Adipose tissue (tissue), 3 donors: Measurements from ENCODE around the gene RFT1. TPM values are rescaled to one million over a fixed set of nuclear protein-coding genes. Genes with fewer than 3 reads are reported as not detected.
A peak's percentile ranks its signal among the peaks of the same experiment; 100 is the strongest.

Experiments
- H3K27ac ChIP-seq: one replicate; pipeline ENCODE4 v1.5.1; 2013; ENCODE audit warnings: low read depth, low read length
- WGBS, 3 donors: extraction: QIAGEN DNeasy Blood & Tissue Kit; methylation state at CpG; one replicate each; pipeline ENCODE4 v1.1.7; 2013; 5-methylcytosine and 5-hydroxymethylcytosine counted together
- polyA plus RNA-seq, 3 donors: library from polyadenylated mRNA; stranded (reverse); fragments of 200-250 nt; gene quantifications; one replicate each; pipeline ENCODE4 v1.2.3, GENCODE V29; 2013
- donor health status: healthy with polysubstance abuse.
- donor health status: Bipolar disorder and iron deficiency.
- donor health status: healthy.

Gene RFT1
- polyA plus RNA-seq, 3 donors: 6.7 to 14.3 (median 10.0) TPM

DNA sequence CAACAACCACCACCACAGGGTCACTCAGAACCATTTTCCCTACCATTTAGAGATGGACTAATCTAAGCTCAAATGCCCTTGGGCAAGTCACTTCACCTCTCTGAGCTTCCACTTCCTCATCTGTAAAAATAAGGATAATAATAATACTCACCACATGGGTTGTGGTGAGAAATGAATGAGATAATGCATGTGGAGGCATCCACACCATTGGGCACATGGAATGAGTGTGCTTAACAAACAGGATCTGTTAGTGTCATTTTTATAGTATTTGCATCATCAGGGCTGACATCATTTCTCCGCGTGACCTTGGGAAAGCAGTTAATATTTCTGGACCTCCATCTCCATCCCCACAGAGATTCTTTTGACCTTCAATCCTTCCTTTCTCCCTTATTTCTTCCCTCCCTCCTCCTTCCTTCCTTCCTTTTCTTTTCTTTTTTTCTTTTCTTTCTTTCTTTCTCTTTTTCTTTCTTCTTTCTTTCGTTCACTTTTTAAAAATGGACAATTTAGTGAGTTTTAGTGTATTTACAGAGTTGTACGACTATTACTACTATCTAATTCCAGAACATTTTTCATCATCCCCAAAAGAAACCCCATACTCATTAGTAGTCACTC lies 7.7 kb upstream of the RFT1 start:
- no peak overlapping the region for H3K27ac ChIP-seq
- WGBS, 3 donors: 80 to 97% (median 87%) methylated on average over 4 of the region's 4 CpGs

DNA sequence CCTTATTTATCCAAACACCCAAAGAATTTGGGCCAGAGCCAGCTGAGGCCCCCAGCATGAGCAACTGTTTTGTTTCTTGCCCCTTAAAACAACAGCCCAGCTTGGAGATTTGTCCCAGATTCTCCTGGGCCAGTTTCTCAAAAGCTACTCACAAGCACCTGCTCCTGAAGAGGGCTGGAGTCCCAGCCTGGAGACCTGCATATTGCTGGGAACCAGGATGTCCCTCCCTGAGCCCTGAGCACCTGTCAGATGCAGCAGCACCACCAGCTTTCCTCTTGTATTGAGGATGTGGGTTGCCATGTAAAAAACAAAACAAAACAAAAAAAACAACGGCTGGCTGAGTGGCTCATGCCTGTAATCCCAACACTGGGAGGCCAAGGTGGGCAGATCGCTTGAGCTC lies 7.0 kb upstream of the RFT1 start:
- no peak overlapping the region for H3K27ac ChIP-seq
- WGBS, 3 donors: 68 to 76% (median 72%) methylated on average over 2 of the region's 2 CpGs

- no peak overlapping the region for H3K27ac ChIP-seq
- 16 to 31% (median 19%) methylated on average over 6 of the region's 6 CpGs for WGBS, 3 donors
These were observed 4.5 kb upstream of the RFT1 start for GRCh38 chr3:53134631-53135232.

- WGBS, 3 donors: 58 to 85% (median 84%) methylated on average over 5 of the region's 5 CpGs
- H3K27ac ChIP-seq: no peak overlapping the region
These were observed 2.1 kb upstream of the RFT1 start for GRCh38 chr3:53132347-53132746.

- H3K27ac ChIP-seq: peak overlapping the region; percentile 88
- 74 to 93% (median 93%) methylated on average over 4 of the region's 4 CpGs for WGBS, 3 donors
These were observed 861 bp upstream of the RFT1 start for GRCh38 chr3:53131096-53131495.

DNA sequence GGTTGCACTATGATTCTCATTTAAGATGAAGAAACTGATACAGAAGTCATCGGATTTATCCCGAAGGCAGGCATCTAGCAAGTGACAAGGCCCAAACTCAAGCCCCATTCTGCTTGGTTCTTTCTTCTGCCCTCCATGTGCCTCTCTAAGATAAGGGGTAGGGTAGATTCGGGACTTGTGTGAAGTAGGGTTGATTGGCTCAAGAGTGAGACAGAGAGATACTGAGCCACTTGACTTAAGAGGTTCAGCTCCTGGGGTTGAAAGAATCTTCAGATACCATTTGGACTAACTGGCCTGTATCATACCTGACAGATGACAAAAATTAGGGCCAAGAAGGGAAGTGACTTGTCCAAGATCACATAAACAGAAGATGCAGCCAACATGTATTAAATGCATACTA lies 891 bp downstream of the RFT1 start:
- 57 to 84% (median 70%) methylated on average over 3 of the region's 3 CpGs for WGBS, 3 donors
- H3K27ac ChIP-seq: no peak overlapping the region

DNA sequence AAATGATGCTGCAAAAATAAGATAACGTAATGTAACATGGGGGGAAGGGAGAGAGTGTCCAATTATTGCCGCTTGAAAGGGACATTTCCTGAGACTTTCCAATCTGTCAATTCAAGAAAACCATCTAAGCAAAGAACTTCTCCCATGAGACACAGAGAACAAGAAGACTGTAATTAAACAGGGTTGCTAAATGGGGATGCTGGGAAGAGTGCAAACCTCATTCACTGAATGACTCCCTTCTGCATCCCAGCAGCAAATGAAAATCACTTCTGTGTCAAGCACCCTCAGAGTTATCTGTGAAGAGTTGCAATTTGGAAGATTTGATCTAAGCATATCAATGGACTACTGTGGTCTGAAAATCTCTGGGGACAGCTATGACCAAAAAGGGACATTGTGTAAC lies 3.6 kb downstream of the RFT1 start:
- H3K27ac ChIP-seq: no peak overlapping the region
- WGBS, 3 donors: 87 to 92% (median 91%) methylated on average over 2 of the region's 2 CpGs

DNA sequence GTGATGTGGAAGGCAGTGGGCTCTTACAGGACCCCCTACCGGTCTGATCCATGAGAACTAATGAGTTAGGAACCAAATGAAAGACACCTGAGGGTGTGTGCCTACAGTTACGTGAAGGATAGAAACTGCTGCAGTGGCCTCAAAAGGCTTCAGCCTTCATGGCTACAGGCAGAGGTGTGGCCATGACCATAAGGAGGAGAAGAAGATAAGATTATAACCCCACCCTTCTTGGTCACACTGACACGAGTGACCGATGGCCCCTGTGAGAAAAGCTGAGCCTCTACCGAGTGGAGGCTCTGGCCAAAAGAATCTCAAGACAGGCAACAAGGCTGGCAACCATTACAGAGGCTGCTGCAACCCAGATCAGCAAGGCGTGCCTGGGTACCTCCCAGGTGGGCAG lies 6.3 kb downstream of the RFT1 start:
- no peak overlapping the region for H3K27ac ChIP-seq
- WGBS, 3 donors: 85 to 94% (median 87%) methylated on average over 6 of the region's 6 CpGs

- no peak overlapping the region for H3K27ac ChIP-seq
- WGBS, 3 donors: 65 to 83% (median 66%) methylated on average over 8 of the region's 8 CpGs
These were observed 6.7 kb downstream of the RFT1 start for GRCh38 chr3:53123510-53123909.

DNA sequence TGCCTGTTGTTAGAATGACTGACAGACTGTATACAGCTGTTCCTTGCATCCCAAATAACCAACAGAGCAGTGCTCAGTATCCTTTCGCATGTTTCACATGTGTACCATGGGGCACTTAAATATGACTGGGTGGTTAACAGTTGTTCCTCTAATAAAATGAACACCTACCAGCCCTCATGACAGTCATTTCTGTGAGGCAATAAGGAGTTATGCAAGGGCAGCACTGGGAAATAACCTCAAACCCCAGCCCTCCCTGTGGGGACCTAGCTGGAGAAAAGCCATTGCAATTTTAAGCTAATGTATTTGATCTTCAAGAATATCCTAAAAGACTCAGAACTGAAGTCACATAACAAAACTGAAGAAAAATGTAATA lies 7.3 kb downstream of the RFT1 start:
- H3K27ac ChIP-seq: no peak overlapping the region
- WGBS, 3 donors: 59 to 79% (median 69%) methylated on average over 1 of the region's 1 CpG

DNA sequence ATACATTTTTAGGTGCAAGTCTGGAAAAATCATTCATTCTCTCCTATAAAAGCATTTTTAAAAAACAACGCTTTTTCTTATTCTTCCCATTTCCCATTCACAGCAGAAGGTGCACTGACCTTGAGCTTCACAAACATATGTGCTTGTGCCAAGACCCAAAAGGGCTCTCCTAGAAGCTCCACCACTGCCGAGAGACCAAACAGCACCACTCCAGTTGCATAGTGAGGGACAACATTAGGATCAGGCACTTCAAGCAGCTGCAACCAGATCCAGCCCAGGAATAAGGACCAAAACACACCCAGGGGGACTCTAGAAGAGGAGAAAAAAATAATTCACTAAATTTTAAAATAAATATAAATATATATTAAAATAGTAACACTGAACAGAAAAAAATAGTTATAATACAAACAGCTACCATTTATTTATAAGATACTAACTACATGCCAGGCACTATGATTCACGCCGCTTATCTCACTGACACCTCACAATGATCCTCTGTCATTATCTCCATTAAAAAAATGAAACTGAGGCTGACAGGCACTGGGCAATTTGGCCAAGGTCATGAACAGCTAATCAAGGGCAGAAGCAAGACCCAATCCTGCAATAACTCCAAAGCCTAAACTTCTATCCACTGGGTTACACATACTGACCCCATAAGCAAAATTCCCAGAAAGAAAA lies 7.8 kb downstream of the RFT1 start:
- H3K27ac ChIP-seq: no peak overlapping the region

GRCh38 chr3:53120336-53120735 lies 9.9 kb downstream of the RFT1 start:
- WGBS, 3 donors: 38 to 83% (median 70%) methylated on average over 5 of the region's 5 CpGs
- no peak overlapping the region for H3K27ac ChIP-seq

More for the DNA sequence above, 7.8 kb downstream of the RFT1 start:
- WGBS, 3 donors: 70 to 92% (median 85%) methylated on average over 4 of the region's 4 CpGs

- no peak overlapping the region for H3K27ac ChIP-seq
- 95 to 98% (median 96%) methylated on average over 1 of the region's 1 CpG for WGBS, 3 donors
These were observed 13.3 kb downstream of the RFT1 start for GRCh38 chr3:53116956-53117355.

GRCh38 chr3:53114412-53115074 lies 15.7 kb downstream of the RFT1 start:
- 73 to 89% (median 77%) methylated on average over 5 of the region's 5 CpGs for WGBS, 3 donors
- H3K27ac ChIP-seq: no peak overlapping the region

DNA sequence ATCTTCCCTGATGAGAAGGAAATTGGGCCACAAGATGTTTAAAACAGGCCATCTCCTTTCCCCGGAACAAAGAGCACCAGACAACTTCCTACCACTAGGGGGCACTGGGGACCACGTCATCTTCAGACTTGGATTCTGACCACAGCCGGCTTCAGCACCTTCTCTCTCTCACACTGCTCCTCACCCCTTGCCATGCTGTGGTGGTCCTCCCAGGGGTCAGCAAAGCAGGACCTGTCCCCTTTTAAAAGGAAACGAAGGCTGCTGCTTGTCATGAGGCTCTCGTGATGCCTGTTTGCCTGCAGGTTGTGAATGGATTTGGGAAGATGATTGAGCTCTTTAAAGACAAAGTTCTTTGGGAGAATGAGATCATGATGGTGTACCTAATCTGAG lies 16.2 kb downstream of the RFT1 start:
- H3K27ac ChIP-seq: no peak overlapping the region
- 9 to 14% (median 11%) methylated on average over 5 of the region's 5 CpGs for WGBS, 3 donors

GRCh38 chr3:53113293-53114010 lies 16.8 kb downstream of the RFT1 start:
- no peak overlapping the region for H3K27ac ChIP-seq

GRCh38 chr3:53111822-53112221 lies 18.4 kb downstream of the RFT1 start:
- WGBS, 3 donors: 80 to 87% (median 86%) methylated on average over 3 of the region's 3 CpGs
- no peak overlapping the region for H3K27ac ChIP-seq

More at GRCh38 chr3:53113293-53114010, 16.8 kb downstream of the RFT1 start:
- WGBS, 3 donors: 53 to 83% (median 82%) methylated on average over 1 of the region's 1 CpG

- 45 to 57% (median 48%) methylated on average over 12 of the region's 12 CpGs for WGBS, 3 donors
- H3K27ac ChIP-seq: peak overlapping the region; percentile 24
These were observed 20.1 kb downstream of the RFT1 start for GRCh38 chr3:53109891-53110771.
